ENCODE data around the gene GLYATL1.

GLYATL1 gene

GRCh38 chr11:58927393-58928106 is 11.7 kb upstream of the GLYATL1 start:
- DNase-seq: peak; percentile 13

- DNase-seq: no peak
Observed at GRCh38 chr11:58928107-58928499, 11.2 kb upstream of the GLYATL1 start.

- DNase-seq: no peak
Observed at GRCh38 chr11:58928691-58929090, 10.6 kb upstream of the GLYATL1 start.

GRCh38 chr11:58930926-58931325 is 8.4 kb upstream of the GLYATL1 start:
- DNase-seq: no peak

GRCh38 chr11:58933661-58934060 is 5.6 kb upstream of the GLYATL1 start:
- no peak for DNase-seq

GRCh38 chr11:58934945-58935513 is 4.3 kb upstream of the GLYATL1 start:
- no peak for DNase-seq

- DNase-seq: no peak
Observed at GRCh38 chr11:58938398-58938797, 890 bp upstream of the GLYATL1 start.

GRCh38 chr11:58940028-58940427 is 740 bp downstream of the GLYATL1 start:
- DNase-seq: no peak

- no peak for DNase-seq
Observed at GRCh38 chr11:58941838-58942237, 2.5 kb downstream of the GLYATL1 start.

GRCh38 chr11:58945663-58946062 is 6.4 kb downstream of the GLYATL1 start:
- DNase-seq: no peak

GRCh38 chr11:58949184-58949583 is 9.9 kb downstream of the GLYATL1 start:
- DNase-seq: no peak

- no peak for DNase-seq
Observed at GRCh38 chr11:58957922-58958321, 18.6 kb downstream of the GLYATL1 start.

GRCh38 chr11:58958500-58958899 is 19.2 kb downstream of the GLYATL1 start:
- no peak for DNase-seq

GRCh38 chr11:58963551-58964104 is 24.3 kb downstream of the GLYATL1 start:
- peak; percentile 56 for DNase-seq

- DNase-seq: peak; percentile 50
Observed at GRCh38 chr11:58965246-58965985, 26.1 kb downstream of the GLYATL1 start.

- DNase-seq: no peak
Observed at GRCh38 chr11:58968251-58968711, 29.0 kb downstream of the GLYATL1 start.

GRCh38 chr11:58977470-58977869 is 38.2 kb downstream of the GLYATL1 start:
- DNase-seq: no peak

GRCh38 chr11:58979222-58979621 is 39.9 kb downstream of the GLYATL1 start:
- no peak for DNase-seq

- no peak for DNase-seq
Observed at GRCh38 chr11:58980159-58980843, 41.0 kb downstream of the GLYATL1 start.

- DNase-seq: no peak
Observed at GRCh38 chr11:58992489-58992888, 53.2 kb downstream of the GLYATL1 start.

GRCh38 chr11:58994171-58994570 is 54.9 kb downstream of the GLYATL1 start:
- DNase-seq: no peak

GRCh38 chr11:58998480-58999290 is 59.4 kb downstream of the GLYATL1 start:
- DNase-seq: no peak

Measured in fibroblast of skin of right biceps (primary cell).